Stimulated activated naive CD4-positive, alpha-beta T cell (primary cell): ENCODE results near the gene SDCCAG8.
A peak's percentile ranks its signal among the peaks of the same experiment; 100 is the strongest.
"Not testable (repeated sequence)": the region's sequence is repeated elsewhere in the genome, so short reads cannot be mapped to it uniquely, and the experiment has no call there.

Source experiments
- DNase-seq, 6 experiments: peaks; one replicate each; lab custom pipeline; 2025; lab: John Stamatoyannopoulos, UW

The SDCCAG8 gene

GRCh38 chr1:243255791-243256512, at the start of gene SDCCAG8:
SDCCAG8 (plus strand) TSS chr1:243256041; CDS start chr1:243256174, 133 bp downstream.
- DNase-seq, result peak; percentile 86 to 95 (median 94)

GRCh38 chr1:243211984-243212383, 43.9 kb upstream of the SDCCAG8 start:
- DNase-seq, result not testable (repeated sequence)

GRCh38 chr1:243213045-243213787, 42.6 kb upstream of the SDCCAG8 start:
- no peak for DNase-seq

- DNase-seq, result not testable (repeated sequence)
These were observed 40.5 kb upstream of the SDCCAG8 start for GRCh38 chr1:243215276-243215875.

- no peak for DNase-seq
These were observed 39.1 kb upstream of the SDCCAG8 start for GRCh38 chr1:243216741-243217140.

GRCh38 chr1:243217349-243217748, 38.5 kb upstream of the SDCCAG8 start:
- DNase-seq, result no peak

GRCh38 chr1:243218059-243218458, 37.8 kb upstream of the SDCCAG8 start:
- no peak for DNase-seq

GRCh38 chr1:243227622-243228021, 28.2 kb upstream of the SDCCAG8 start:
- no peak for DNase-seq

GRCh38 chr1:243229526-243229925, 26.3 kb upstream of the SDCCAG8 start:
- no peak for DNase-seq

- peak in 3 of 6 experiments; percentile 2 to 11 (median 9) for DNase-seq
These were observed 24.9 kb upstream of the SDCCAG8 start for GRCh38 chr1:243230914-243231313.

- DNase-seq, result no peak
These were observed 21.9 kb upstream of the SDCCAG8 start for GRCh38 chr1:243233908-243234307.

GRCh38 chr1:243234978-243235647, 20.7 kb upstream of the SDCCAG8 start:
- DNase-seq, result no peak

- DNase-seq, result no peak
These were observed 19.1 kb upstream of the SDCCAG8 start for GRCh38 chr1:243236604-243237252.

GRCh38 chr1:243244432-243244841, 11.4 kb upstream of the SDCCAG8 start:
- no peak for DNase-seq

GRCh38 chr1:243246916-243247315, 8.9 kb upstream of the SDCCAG8 start:
- no peak for DNase-seq

- no peak for DNase-seq
These were observed 7.9 kb upstream of the SDCCAG8 start for GRCh38 chr1:243247901-243248300.

GRCh38 chr1:243249214-243249613, 6.6 kb upstream of the SDCCAG8 start:
- no peak for DNase-seq

GRCh38 chr1:243250102-243250501, 5.7 kb upstream of the SDCCAG8 start:
- DNase-seq, result no peak

- no peak for DNase-seq
These were observed 4.3 kb upstream of the SDCCAG8 start for GRCh38 chr1:243251539-243251938.

- no peak for DNase-seq
These were observed 2.5 kb upstream of the SDCCAG8 start for GRCh38 chr1:243253211-243253925.

GRCh38 chr1:243253926-243254232, 2.0 kb upstream of the SDCCAG8 start:
- no peak for DNase-seq
